GM12874 (cell line): ENCODE data around the gene DGLUCY.

Experiments
- TF ChIP-seq, protein P1 (sequence below): IDR thresholded peaks from 2 replicates; pipeline ENCODE4 v1.5.1; 2011; ENCODE audit warnings: low read depth, mild to moderate bottlenecking, control low read depth, low read length, moderate library complexity; ENCODE audit not compliant: insufficient read depth

Gene DGLUCY

DNA sequence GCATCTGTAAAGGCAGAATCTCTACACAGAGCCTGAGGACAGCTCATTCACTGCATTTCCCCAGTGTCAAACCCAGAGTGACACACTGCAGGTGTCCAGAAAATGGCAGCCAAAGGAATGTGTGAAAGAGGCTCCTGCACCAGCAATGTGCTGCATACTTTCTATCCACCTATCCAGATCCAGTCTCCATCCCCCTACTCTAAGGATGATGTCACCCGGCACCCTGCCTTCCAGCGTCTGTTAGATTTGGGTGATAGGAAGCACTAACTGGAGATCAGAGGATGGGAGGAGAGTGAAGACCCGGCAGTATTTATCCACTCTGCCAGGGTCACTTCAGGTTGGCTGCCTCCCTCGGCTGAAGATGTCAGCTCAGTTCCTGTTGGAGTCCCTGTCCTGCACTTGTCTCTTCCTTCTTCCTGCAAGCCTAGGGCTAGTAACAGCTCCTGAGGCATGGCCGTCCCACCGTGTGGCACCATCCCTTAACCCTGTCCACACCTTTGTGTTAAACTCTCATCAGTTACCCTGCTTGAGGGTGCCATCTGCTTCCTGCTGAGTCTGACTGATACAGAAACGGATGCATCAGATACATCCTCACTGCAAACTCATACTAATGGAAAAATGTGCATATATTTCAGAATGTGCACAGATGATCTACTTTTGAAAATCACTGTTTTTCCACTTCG lies 143.6 kb downstream of the DGLUCY start:
- TF ChIP-seq, protein P1, sequence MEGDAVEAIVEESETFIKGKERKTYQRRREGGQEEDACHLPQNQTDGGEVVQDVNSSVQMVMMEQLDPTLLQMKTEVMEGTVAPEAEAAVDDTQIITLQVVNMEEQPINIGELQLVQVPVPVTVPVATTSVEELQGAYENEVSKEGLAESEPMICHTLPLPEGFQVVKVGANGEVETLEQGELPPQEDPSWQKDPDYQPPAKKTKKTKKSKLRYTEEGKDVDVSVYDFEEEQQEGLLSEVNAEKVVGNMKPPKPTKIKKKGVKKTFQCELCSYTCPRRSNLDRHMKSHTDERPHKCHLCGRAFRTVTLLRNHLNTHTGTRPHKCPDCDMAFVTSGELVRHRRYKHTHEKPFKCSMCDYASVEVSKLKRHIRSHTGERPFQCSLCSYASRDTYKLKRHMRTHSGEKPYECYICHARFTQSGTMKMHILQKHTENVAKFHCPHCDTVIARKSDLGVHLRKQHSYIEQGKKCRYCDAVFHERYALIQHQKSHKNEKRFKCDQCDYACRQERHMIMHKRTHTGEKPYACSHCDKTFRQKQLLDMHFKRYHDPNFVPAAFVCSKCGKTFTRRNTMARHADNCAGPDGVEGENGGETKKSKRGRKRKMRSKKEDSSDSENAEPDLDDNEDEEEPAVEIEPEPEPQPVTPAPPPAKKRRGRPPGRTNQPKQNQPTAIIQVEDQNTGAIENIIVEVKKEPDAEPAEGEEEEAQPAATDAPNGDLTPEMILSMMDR, result no peak

DNA sequence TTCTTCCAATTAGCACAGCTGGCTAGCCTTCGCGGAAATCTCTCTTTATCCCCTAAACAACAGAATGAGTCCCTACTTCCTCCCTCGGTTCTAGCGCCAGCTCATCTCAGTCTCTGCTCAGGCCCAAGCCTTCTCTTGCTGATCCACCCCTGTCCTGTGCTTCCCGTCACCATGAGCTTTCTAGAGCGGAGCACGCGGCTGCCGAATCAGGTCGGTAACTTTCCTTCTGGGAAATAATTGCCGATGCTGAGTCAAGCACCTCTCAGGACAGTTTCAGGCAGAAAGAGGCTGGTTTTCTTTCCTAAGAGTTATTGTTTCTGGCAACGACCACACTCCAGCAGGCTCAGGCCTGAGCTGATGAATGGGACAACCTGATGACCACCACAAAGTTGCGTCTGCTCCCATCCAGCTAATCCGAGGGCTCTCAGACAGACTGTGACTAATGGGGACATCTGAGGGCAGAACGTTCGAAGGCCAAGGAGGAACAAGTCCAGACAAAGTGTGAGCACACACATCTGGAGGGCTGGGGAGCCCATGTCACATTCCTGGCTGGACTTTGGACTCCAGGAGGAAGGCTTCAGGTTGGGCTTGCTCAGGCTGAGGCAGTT lies 144.2 kb downstream of the DGLUCY start:
- TF ChIP-seq, protein P1, result no peak

DNA sequence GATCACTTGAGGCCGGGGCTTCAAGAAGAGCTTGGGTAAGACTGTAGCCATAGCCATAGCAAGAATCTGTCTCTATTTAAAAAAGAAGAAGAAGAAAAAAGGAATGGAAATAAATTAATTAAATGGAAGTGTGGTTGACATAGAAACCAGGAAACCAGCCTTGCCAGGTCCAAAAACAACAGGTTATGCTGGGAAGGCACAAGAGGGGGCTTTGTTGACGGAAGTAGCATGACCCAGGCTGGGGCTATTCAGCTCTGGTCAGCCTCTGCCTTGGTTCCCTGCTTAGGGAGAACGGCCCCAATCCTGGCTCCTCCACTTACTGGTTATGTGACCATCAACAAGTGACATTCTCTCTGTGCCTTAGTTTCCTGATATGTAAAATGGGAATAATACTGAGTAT lies 145.0 kb downstream of the DGLUCY start:
- TF ChIP-seq, protein P1, result no peak

DNA sequence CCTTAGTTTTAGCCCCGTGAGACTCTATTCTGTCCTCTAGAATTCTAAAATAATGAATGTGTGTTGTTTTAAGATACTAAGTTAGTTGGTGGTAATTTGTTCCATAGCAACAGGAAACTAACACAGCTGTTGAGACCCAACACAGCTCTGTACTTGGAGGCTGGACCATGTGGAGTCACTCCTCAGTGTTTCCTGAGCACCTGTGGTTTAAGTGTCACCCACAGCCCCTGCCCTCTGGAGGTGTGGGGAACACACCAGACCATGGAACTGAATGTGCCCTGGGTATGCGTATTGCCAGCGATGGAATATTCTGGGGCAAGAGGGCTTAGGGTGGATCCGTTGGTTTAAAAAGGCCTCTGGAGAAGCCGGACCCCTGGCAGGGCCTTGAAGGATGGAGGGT lies 147.2 kb downstream of the DGLUCY start:
- TF ChIP-seq, protein P1, result no peak

DNA sequence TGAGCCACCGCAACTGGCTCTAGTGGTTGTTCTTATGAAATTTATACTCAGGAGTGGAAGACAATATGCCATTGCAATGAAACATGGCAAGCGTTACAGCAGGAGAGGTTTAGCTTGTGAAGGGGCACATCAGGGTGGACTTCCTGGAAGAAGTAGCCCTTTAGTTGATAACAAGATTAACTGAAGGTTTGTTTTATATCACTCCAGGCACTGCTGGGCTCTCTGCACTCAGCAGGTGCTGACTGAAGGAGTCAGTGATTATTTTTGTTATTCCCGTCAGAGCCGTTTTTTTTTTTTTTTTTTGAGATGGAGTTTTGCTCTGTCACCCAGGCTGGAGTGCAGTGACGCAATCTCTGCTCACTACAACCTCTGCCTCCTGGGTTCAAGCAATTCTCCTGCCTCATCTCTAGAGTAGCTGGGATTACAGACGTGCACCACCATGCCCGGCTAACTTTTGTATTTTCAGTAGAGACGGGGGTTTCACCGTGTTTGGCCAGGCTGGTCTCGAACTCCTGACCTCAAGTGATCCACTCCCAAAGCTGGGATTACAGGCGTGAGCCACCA lies 148.2 kb downstream of the DGLUCY start:
- TF ChIP-seq, protein P1, result no peak

DNA sequence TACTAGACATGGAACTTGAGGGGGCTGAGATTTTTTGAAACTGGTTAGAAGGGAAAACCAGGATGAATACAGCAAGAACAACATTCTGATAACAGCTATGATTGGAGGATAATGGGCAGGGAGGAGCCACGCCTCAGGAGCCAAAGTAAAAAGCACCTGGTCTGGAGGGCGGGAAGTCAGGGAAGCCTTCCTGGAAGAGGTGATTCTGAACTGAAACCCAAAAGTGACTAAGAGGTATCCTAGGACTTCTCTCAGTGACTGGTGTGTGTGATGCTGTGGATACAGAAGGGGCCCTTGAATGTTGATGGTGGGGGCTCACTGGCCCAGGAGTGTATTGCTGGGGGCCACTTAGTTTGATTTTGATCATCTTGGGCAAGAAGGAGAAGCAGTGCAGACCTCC lies 149.5 kb downstream of the DGLUCY start:
- TF ChIP-seq, protein P1, result no peak

DNA sequence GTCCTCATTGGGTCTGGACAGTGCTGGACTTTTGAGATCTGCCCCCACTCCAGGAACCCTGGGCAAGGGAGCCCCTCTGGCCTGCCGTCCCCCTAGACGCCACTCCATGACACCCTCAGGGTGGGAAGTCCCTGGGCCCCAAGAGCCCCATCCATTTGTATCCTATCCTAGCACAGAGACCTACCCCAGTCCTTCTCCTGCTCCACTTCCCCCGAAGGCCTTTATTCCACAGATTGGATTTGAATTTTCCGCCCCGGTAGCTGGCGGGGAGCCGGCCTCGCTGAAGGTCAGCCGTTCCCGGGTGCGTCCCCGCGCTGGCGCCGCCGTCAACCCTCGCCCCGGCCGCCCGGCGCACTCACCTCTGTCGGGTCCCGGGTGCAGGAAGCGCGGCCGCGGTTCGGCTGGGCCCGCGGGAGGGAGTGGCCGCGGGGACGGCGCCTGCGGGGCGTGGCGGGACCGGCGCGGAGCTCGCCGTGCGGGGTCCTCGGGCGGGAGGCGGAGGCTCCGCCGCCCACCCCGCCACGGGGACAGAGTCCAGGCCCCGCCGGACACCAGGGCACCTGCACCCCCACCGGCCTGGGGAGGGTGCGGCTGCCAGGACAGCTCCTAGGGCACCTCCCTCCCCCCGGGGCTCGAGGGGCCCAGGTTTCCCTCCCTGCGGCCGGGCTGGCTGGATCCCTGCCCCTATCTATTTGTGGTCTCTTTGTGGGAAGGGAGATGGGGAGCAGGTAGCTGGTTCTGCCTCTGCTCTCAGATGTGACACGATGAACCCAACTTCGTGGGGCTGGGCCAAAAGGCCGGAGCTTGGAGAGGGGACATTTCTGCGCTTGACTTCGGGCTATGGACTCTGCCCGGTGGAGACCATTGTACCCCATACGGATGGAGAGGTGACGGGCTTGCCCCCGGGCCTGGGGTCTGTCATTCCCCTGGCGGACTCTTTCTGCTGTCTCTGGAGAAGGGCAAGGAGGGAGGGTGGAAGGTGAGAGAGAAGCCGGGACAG lies 150.6 kb downstream of the DGLUCY start:
- TF ChIP-seq, protein P1, result no peak
